ENCODE measurements around the gene PTPRF.

GRCh38 chr1:43584204-43584603, 53.5 kb downstream of the PTPRF start:
- TF ChIP-seq POLR2A (IDR thresholded peaks at IDR 0.05) (no peak), CTCF (IDR thresholded peaks at IDR 0.05) (no peak)

All from esophagus squamous epithelium (tissue), 4 donors.